Activated CD4-positive, alpha-beta T cell treated with anti-CD3 and anti-CD28 coated beads for 48 hours (primary cell): ENCODE data around the gene XYLT2.
"Not testable (repeated sequence)": the region's sequence is repeated elsewhere in the genome, so short reads cannot be mapped to it uniquely, and the experiment has no call there.

Source experiments
- DNase-seq: peaks from one replicate; pipeline ENCODE4 v3.0.0-alpha.2; 2020

XYLT2 gene

DNA sequence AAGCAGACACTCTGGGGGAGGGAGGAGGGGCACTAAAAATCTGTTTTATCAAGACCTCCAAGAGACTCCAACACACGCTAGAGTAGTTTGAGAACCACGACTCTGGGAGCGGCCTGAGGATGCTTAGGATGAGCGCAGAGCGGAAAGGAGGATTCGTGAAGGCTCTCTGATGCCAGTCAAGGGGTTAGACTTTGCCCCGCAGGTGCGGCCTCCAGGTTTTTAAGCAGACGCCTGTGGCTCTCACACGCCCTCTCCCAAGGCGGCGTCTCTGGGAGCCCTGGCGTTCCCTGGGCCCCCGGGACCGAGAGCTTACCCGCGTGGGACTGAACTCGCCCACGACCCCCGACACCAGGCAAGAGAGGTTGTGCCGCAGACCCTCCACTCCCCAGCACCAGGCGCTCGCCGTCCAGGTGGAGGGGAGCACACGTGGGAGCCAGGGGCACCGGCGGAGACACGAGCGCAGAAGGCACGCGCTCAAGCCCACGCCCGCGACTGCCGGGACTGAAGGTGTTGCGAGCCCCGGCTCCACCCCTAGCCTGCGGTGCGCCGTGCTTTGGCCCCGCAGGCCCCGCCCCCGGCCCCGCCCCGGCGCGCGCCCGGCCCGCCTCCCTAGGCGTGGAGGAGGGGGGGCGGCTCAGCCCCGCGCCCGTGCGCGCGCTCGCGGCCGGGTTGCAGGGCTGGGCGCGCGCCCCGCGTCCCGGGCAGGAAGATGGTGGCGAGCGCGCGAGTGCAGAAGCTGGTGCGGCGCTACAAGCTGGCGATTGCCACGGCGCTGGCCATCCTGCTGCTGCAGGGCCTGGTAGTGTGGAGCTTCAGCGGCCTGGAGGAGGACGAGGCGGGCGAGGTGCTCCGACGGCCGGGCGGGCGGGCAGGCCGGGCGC, at the start of gene XYLT2:
XYLT2 (plus strand) TSS at position 695 of the 881 bp plus-strand sequence; CDS start at position 710, 15 bp downstream.
- peak; percentile 93 for DNase-seq

DNA sequence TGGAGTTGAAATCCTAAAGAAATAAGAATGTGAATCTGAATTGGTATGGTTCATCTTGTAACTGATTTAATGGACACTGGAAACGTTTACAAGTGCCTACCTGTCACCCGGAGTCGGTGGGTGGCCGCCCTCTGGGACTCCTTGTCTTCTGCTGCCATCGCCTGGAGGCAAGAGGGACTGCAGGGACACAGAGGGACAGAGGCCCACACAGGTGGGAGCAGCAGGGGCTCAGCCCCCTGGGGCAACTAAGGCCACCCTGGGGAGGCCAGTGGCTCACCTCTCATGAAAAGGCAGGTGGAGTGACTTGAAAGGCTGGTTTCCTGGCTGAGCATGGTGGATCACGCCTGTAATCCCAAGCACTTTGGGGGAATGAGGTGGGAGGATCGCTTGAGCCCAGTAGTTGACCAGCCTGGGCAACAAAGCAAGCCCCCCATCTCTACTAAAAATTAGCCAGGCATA, 48.5 kb upstream of the XYLT2 start:
- peak; percentile 88 for DNase-seq

DNA sequence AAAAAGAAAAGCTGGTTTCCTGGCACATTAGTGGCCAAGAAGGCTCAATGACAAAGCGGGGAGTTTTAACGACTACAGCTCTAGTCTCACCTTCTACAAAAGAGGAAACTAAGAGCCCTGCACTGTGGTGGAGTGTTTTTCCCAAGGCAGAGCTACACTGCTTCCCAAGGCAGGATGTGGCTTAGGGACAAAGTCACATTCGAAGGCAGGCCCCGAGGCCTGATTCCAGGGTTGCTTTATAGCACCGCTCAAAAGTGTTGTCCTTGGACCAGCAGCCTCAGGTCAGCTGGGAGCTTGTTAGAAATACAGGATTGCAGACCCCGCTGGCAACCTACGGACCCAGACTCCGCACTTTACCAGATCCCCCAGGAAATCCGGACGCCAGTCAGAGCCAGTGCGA, 47.9 kb upstream of the XYLT2 start:
- DNase-seq = no peak

DNA sequence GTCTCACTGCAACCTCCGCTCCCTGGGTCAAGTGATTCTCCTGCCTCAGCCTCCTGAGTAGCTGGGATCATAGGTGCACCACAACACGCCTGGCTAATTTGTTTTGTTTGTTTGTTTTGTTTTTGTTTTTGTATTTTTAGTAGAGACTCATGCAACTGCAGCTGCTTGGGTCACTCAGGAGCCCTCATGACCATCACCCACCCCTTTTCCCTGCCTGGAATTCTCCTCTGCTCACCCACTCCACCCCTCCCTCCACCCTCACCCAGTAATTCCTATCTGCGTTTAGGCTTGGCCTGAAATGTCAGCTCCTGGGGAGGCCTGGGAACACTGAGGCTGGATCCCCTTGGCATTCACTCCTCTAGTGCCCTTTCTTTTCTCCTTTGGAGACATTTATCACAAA, 46.1 kb upstream of the XYLT2 start:
- no peak for DNase-seq

DNA sequence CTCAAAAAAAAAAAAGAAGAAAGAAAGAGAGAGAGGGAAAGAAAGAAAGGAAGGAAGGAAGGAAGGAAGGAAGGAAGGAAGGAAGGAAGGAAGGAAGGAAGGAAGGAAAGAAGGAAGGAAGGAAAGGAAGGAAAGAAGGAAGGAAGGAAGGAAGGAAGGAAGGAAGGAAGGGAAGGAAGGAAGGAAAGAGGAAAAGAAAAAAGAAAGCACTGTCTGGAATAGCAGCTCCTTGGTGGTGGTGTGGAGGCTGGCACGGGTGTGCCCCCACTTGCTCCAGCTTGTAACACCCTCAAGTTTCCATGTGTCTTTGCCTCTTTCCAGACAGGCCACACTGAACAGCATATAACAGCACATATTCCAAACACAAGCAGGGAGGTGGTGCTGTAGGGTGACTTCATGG, 45.1 kb upstream of the XYLT2 start:
- not testable (repeated sequence) for DNase-seq

DNA sequence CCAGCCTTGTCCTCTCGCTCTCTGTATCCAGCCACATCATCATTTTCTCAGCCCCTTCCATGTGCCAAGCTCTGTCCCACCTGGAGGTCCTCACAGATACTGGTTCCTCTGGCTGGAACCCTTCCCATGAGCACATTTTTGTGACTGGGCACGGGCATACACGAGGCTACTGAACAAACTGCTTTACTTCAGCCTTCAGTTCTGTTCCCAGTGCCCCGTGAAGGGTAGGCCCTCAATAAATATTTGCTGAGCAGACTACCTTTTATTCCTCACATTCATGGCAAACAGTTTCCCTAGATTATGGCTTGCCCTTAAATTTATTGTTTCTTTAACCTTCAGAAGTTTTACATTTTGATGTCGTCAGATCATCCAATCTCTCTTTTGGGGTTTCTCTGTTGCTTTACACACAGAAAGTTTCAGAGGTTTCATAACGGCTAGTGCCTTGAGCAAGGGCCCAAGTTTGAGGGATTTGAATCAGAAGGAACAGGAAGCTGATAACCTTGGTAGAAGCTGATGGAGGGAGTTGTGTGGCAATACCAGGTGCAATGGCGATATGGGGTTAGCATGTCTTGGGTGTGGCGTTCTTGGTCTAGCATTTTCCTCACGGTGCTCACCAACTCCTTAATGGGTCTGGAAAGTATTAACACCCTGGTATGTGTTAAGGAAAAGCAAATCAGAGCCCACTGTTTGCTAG, 43.9 kb upstream of the XYLT2 start:
- no peak for DNase-seq

DNA sequence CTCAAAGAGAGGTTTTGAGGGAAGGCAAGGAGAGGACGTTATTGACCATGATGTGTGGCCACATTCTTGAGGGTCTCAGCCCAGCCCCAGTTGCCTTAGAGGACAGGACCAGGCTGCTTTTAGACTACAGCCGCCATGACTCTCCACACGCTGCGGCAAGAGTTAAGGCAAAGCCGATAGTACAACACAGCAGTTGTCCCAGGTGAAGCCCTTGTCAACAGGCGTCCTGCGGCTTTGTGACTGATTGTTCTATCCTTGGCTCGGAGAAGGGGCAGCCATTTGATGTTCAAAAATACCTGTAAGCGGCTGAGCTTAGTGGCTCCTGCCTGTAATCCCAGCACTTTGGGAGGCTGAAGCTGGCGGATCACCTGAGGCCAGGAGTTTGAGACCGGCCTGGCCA, 42.9 kb upstream of the XYLT2 start:
- DNase-seq = no peak

DNA sequence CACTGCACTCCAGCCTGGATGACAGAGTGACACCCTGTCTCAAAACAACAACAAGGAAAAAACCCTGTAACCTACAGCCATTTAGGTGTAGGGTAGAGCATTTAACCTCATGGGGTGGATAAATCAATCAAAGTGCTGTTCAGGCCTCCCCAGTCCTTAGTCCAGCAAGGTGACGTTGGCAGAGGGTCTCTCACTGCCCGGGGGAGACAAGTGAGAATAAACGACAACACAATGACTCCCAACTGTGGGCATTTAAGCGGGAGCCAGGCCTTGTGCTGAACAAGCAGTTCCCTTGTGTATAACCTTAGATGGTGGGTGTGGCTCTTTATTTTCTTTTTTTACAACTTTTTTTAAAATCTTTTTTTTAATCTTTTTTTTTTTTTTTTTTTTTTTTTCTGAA, 42.3 kb upstream of the XYLT2 start:
- no peak for DNase-seq

DNA sequence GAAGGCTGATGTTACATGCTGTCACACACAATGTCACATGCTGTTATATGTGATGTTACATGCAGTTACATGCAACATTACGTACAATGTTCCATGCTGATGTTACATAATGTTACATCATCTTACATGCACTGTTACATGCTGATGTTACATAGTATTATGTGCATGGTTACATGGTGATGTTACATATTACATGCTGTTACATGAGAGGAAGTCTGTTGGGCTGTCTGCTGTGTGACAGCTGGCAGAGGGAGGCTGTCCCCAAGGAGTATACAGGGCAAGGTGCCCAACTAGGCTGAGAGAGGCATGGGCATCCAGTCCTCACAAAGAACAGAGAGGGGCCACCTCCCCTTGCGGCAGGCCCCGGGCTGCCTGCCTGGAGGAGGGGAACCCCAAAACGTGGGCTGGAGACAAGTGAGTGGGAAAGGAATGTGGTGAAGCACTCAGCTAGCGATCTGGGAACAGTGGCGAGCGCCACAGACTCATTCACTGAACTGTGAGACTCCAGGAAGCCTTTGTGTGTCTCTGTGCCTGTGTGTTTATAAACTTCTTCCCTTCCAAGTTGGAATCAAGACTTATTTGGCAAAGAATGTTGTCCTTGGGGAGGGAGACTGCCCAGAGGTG, 41.0 kb upstream of the XYLT2 start:
- no peak for DNase-seq

DNA sequence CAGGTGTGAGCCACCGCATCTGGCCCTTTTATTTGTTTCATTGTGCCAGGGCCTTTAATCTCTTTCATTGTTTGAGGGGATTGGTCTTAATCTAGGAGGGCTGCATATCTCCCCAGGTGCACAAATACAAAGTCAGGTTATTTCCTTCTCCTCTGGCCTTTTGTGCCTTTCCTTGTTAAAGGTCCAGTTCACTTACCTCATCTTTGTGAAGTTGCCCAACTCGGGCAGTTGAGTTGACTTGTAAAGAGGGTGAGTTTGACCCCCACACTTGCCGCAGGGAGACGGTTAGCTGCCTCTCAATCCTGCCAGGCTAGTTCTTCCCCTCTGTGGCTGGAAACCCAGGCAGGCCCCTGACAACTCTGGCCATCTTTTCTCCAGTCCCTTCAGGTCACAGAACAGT, 38.3 kb upstream of the XYLT2 start:
- no peak for DNase-seq

DNA sequence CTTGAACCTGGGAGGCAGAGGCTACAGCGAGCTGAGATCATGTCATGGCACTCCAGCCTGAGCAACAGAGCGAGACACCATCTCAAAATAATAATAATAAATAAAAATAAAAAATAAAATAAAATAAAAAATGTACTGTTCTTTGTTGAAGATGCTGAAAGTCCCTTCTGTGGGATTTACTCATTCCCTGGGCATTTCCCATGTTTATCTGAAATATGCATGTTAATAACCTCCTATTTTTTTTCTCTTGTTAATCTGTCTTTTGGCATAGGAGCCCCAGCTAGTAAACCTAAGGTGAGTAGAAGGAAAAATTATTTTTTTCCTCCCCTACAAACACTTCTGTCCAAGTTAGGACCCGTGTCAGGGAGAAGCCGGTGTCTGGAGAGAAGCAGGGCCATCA, 37.3 kb upstream of the XYLT2 start:
- DNase-seq = no peak

DNA sequence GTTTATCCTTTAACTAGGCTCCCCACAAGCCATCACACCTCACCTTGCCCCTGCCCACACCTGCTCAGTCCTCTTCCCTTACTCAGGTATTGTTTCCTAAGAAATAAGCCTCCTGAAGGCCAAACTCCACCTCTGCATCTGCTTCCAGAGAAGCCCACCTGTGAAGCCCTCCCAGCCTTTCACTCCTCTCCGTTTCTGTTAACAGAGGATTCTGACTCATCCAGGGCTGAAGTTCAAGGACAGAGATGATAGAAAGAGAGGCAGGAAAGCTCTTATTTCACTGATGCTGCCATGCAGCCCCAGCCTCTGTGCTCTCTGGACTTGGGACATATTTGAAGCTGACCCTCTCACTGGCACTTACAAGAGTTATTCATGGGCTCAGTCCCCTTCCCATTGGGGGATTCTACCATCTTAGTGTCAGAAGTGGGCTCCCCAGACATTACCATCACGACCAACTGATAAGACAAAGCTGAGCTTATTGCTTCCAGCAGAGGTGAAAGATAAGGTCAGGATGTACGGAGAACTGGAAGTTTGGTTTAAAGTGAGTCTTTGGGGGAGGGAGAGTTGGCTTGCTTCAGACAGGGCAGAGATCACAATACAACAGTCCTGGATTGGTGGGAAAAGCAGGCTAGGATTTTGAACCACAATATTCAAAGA, 35.3 kb upstream of the XYLT2 start:
- no peak for DNase-seq

DNA sequence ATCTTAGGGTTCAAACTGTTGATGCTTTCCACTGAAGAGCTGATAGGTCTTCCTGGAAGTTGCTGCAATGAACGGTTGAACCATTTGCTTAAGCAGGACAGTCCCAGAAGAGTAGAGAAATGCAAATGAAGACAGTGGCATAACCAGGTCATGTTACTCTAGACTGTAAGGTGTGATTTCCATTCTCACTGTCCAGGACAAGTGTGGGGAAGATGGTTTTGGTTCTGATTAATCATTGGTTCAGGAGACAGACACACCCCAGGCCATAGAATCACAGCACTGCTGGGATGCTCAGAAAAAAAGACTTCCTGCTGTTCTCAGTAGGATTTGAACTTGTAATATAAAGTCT, 34.8 kb upstream of the XYLT2 start:
- no peak for DNase-seq

DNA sequence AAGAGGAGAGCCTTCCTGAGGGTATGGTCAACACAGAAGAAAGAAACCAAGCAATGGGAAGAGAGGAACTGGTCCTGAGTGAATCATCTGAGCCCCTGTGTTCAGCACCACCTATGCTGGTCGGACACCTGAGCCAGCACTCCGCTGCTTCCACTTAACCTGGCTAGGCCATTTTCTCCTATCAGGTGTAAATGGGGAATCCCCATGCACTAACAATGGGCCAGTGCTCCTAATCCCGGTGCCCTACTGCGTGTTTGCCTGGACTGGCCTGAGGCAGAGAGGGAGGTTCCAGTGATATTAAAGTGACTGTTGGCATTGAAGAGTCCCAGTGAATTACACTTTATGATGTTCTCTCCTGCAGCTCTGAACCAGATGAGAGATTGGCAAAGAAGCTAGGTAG, 34.4 kb upstream of the XYLT2 start:
- no peak for DNase-seq

DNA sequence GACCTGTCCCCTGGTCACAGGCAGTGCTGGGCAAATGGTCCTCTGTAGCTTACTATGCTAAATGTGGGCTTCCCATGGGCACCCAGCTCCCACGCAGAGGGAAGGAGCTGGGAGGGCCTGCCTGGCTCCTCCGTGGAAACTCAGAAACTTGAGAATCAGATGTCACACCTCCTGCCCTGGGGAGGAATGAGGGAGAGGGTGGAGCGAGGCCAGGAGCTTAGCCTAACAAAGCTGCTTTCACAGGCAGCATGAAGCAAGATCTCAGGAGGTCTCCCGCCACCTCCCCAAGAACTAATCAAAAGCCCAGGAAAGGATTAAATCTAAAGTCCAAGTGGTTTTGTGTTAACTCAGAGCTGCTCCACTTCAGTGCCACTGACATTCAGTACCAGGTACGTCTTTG, 33.6 kb upstream of the XYLT2 start:
- no peak for DNase-seq

DNA sequence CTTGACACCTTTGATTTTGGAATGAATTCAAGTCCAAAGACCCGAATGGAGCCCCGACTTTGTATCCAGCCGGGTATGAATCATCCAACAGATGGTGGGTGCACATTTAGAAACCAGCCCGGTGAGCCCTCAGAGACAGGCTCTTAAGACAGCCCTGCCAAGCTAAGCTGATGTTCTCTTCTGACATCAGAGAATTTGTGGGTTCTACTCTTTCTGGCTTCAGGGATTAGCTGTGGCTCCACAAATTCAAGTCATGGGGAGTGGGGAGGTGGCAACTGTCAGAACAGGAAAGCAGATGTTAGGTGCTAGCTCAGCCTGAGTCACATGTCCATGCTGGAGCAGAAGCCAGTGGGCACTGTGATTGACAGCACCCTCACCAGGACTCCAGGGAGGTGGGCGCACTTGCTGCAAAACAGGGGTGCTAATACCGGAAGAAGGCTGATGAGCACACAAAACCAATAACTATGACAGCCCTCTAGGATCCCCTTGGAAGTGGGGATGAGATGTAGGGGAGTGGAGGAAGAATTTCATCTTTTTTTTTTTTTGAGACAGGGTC, 31.4 kb upstream of the XYLT2 start:
- DNase-seq = no peak

DNA sequence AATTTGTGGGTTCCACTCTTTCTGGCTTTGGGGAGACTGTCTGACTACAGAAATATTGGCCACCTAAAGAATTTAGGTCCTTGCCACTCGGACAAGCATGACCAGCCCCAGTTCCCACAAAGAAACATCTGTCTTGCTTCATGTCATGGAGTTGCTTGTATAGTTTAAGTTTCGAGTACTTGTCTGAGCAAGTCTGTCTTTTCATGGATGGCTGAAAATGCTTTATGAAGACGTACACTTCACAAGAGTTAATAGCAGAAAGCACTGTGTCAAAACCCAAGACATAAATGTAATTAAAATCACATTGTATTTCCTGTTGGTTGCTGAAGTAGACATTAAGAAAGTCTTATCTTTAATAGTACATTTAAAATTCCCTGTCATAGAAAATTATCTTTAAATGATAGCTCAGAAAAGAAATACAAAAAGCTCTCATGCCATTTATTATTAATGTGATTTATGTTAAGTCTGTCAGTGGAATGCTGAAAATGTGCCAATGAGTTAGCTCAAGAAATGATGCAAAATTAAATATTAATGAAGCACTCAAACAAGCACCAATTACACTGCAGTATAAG, 29.8 kb upstream of the XYLT2 start:
- no peak for DNase-seq

DNA sequence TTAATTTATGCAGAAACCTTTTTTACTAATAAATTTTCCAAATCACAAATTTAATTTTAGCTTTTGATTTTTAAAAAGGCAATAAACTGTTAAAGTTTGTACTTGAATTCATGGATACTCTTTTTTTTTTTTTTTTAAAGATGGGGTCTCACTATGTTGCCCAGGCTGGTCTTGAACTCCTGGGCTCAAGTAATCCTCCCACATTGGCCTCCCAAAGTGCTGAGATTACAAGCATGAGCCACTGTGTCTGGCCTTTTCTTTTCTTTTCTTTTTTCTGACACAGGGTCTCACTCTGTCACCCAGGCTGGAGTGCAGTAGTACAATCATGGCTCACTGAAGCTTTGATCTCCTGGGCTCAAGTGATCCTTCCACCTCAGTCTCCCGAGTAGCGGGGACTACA, 29.3 kb upstream of the XYLT2 start:
- not testable (repeated sequence) for DNase-seq

DNA sequence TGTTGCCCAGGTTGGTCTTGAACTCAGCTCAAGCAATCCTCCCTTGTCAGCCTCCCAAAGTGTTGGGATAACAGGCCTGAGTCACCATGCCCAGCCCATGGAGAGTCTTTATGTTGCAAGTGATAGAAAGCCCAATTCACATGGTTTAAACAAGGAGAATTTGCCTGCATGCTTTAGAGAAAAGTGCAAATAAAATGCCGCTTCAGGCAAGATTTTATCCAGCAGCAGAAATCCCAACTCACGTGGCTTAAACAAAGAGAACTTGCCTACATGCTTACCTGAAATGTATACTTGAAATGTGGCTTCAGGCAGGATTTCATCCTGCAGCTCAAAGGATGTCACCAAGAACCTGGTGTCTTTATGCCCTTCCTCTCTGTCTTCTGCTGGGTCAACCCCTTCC, 28.8 kb upstream of the XYLT2 start:
- DNase-seq = no peak

DNA sequence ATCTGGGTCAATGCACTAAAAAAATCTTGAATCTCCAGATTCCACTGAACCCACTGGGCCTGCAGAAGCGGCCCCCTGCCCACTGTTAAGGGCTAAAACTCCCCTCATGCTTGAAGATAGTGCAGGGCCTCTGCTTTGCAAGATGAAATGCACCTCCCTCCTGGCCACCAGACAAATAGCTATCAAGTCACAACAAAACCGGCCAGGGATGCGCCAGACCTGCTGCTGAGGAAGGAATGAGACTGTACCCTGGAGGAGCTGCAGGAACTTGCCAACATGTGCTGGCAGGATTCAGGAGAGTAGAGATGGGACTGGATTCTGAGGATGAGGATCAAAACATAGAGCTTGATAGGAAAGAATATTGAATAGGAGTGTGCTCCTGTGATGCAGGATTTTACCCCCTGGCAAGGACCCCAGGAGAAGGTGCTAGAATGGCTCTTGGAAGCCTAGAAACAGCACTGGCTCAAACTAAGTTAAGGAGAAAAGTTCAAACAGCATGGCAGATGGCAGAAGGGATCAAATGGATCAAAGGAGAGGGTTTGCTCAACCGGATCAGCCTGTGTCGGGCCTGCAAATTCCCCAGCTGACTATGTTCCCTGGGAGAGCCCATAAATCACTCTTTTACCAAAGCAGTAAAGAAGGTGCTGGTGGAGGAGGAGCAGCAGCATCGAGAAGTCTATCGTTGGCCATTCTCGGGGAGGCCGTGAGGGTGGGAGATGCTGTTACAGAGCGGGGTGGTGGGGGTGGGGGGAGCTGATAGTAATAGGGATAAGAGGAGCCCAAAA, 27.2 kb upstream of the XYLT2 start:
- DNase-seq = no peak

DNA sequence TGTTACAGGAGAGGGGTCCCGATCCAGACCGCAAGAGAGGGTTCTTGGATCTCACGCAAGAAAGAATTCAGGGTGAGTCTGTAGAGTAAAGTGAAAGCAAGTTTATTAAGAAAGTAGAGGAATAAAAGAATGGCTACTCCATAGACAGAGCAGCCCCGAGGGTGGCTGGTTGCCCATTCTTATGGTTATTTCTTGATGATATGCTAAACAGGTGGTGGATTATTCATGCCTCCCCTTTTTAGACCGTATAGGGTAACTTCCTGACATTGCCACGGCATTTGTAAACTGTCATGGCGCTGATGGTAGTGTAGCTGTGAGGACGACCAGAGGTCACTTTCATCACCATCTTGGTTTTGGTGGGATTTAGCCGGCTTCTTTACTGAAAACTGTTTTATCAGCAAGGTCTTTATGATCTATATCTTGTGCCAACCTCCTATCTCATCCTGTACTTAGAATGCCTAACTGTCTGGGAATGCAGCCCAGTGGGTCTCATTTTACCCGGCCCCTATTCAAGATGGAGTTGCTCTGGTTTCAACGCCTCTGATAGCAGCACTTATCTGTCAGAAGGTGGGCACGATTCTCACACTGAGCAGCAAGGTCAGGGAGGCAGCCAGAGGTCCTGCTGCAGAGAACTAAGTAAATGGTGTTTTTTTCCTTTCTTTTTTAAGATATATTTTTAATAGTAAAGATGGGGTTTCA, 26.5 kb upstream of the XYLT2 start:
- no peak for DNase-seq
